Natural killer cell (primary cell): ENCODE results near the gene PZP. TPM values are rescaled to one million over a fixed set of nuclear protein-coding genes. Genes with fewer than 3 reads are reported as not detected.

Experiments
- ATAC-seq, 3 donors: fragments of 150-1000 bp in 2 of 3; fragments of 200-7000 bp in 1 of 3; cut with Tn5 transposase; 1 replicate in 1 of 3; 2 replicates in 2 of 3; pipeline ENCODE4 v1.10.0; 2021; ENCODE audit warnings: mild to moderate bottlenecking in 2 of 3, moderate library complexity in 2 of 3
- DNase-seq, 2 donors: peaks; one replicate each; pipeline versions ENCODE4 v3.0.0 to v3.0.0-alpha.2; 2013 to 2021; ENCODE audit warnings: mixed read lengths in 1 of 2
- H3K27ac ChIP-seq: one replicate; pipeline ENCODE4 v1.5.1; 2013; ENCODE audit warnings: mild to moderate bottlenecking, low read length
- H3K27me3 ChIP-seq: one replicate; pipeline ENCODE4 v1.6.1; 2013; ENCODE audit warnings: low read length; ENCODE audit not compliant: control insufficient read depth, insufficient read depth
- H3K36me3 ChIP-seq: one replicate; pipeline ENCODE4 v1.6.1; 2013; ENCODE audit warnings: low read length; ENCODE audit not compliant: control insufficient read depth, insufficient read depth
- H3K4me1 ChIP-seq: one replicate; pipeline ENCODE4 v1.6.1; 2013; ENCODE audit warnings: low read length; ENCODE audit not compliant: control insufficient read depth, insufficient read depth
- H3K4me3 ChIP-seq: one replicate; pipeline ENCODE4 v1.5.1; 2013; ENCODE audit warnings: low read length
- H3K9me3 ChIP-seq: one replicate; pipeline ENCODE4 v1.6.1; 2013; ENCODE audit warnings: low read length; ENCODE audit not compliant: control insufficient read depth, insufficient read depth
- H3K27ac Mint-ChIP-seq, 2 donors: one replicate each; pipeline ENCODE4 v1.8.0; 2022; ENCODE audit warnings: mild to moderate bottlenecking in 2 of 2, mixed read lengths in 2 of 2, moderate library complexity in 1 of 2
- H3K27me3 Mint-ChIP-seq, 2 donors: one replicate each; pipeline ENCODE4 v1.8.0; 2022; ENCODE audit warnings: low read depth in 2 of 2, mixed read lengths in 2 of 2
- H3K36me3 Mint-ChIP-seq: one replicate; pipeline ENCODE4 v1.8.0; 2022; ENCODE audit warnings: mixed read lengths
- H3K4me1 Mint-ChIP-seq, 2 donors: one replicate each; pipeline ENCODE4 v1.8.0; 2022; ENCODE audit warnings: mixed read lengths in 2 of 2
- H3K4me3 Mint-ChIP-seq: one replicate; pipeline ENCODE4 v1.8.0; 2022; ENCODE audit warnings: mild to moderate bottlenecking, moderate library complexity, mixed read lengths
- H3K9me3 Mint-ChIP-seq, 2 donors: one replicate each; pipeline ENCODE4 v1.8.0; 2022; ENCODE audit warnings: mixed read lengths in 2 of 2
- CTCF ChIP-seq: fragments of 200-600 bp; IDR thresholded peaks from one replicate; pipeline ENCODE4 v1.8.0; 2022; ENCODE audit warnings: antibody characterized with exemption
- WGBS: methylation state at CpG from one replicate; pipeline ENCODE4 v1.1.7; 2013; ENCODE audit warnings: missing lambda C conversion rate; ENCODE audit not compliant: insufficient coverage; 5-methylcytosine and 5-hydroxymethylcytosine counted together
- intact Hi-C: fragments of 100-400 bp; cut with micrococcal nuclease; formaldehyde crosslinking; loops from one replicate; pipeline ENCODE4 v1.14.2; 2022
- total RNA-seq, 4 donors: library from RNA; stranded (reverse); fragments of 120-200 nt in 1 of 4; gene quantifications; one replicate each; pipeline versions ENCODE4 v1.2.3 to v1.2.4, GENCODE V29; 2013 to 2022

PZP gene
- total RNA-seq, 3 donors from 2014 or later (not counting 1 experiment from before 2014, with no cell fraction given), result not detected

GRCh38 chr12:9109737-9110491 is 98.3 kb downstream of the PZP start:
- H3K27ac ChIP-seq, result no peak overlapping the region
- ATAC-seq (no peak), DNase-seq (no peak)
- Mint-ChIP-seq H3K4me3 (no peak overlapping the region), H3K27ac (no peak overlapping the region), H3K27me3 (no peaks in the 10 kb centered on the region), H3K4me1 (no peaks in the 10 kb centered on the region), H3K9me3 (no peaks in the 10 kb centered on the region), H3K36me3 (no peaks in the 10 kb centered on the region)
- no peaks in the 10 kb centered on the region for H3K4me1 ChIP-seq
- no peaks in the 10 kb centered on the region for H3K27me3 ChIP-seq
- no peaks in the 10 kb centered on the region for H3K9me3 ChIP-seq
- intact Hi-C loops, result no loop called here
- H3K4me3 ChIP-seq, result no peak overlapping the region
- no CpG with 5 or more reads among the region's 3 CpGs for WGBS
- no peak for TF ChIP-seq CTCF
- H3K36me3 ChIP-seq, result peaks cover 29% of the 10 kb centered on the region

GRCh38 chr12:9109213-9109522 is 99.0 kb downstream of the PZP start:
- Histone ChIP-seq H3K4me1 (no peaks in the 10 kb centered on the region), H3K27ac (no peak overlapping the region), H3K4me3 (no peak overlapping the region), H3K36me3 (peaks cover 34% of the 10 kb centered on the region), H3K27me3 (no peaks in the 10 kb centered on the region), H3K9me3 (no peaks in the 10 kb centered on the region)
- no peak overlapping the region for H3K27ac Mint-ChIP-seq
- no peak for TF ChIP-seq CTCF
- WGBS, result 91% methylated on average over 1 of the region's 1 CpG
- no peak overlapping the region for H3K4me3 Mint-ChIP-seq
- no peak for DNase-seq
- no peaks in the 10 kb centered on the region for H3K36me3 Mint-ChIP-seq
- H3K9me3 Mint-ChIP-seq, result no peaks in the 10 kb centered on the region
- ATAC-seq, result no peak
- intact Hi-C loops, result no loop called here
- no peaks in the 10 kb centered on the region for H3K27me3 Mint-ChIP-seq
- no peaks in the 10 kb centered on the region for H3K4me1 Mint-ChIP-seq

- Mint-ChIP-seq H3K36me3 (no peaks in the 10 kb centered on the region), H3K27ac (no peak overlapping the region), H3K9me3 (no peaks in the 10 kb centered on the region), H3K4me3 (no peak overlapping the region), H3K4me1 (peaks cover 0 to 2% of the 10 kb centered on the region in 2 donors), H3K27me3 (no peaks in the 10 kb centered on the region)
- H3K36me3 ChIP-seq, result peaks cover 35% of the 10 kb centered on the region
- no peak overlapping the region for H3K27ac ChIP-seq
- H3K4me1 ChIP-seq, result no peaks in the 10 kb centered on the region
- ATAC-seq, result no peak
- intact Hi-C loops, result no loop called here
- DNase-seq, result no peak
- 84% methylated on average over 3 of the region's 5 CpGs for WGBS
- no peak overlapping the region for H3K4me3 ChIP-seq
- no peaks in the 10 kb centered on the region for H3K9me3 ChIP-seq
- H3K27me3 ChIP-seq, result no peaks in the 10 kb centered on the region
- no peak for TF ChIP-seq CTCF
Measured at GRCh38 chr12:9108504-9109212, 99.5 kb downstream of the PZP start.
